Dendritic cell treated with granulocyte-macrophage colony-stimulating factor and Interleukin-4, amounts not matched to agents 40 ng/mL and 50 ng/mL, for 4 days (primary cell): ENCODE measurements around the gene COPB2.
"Not testable (repeated sequence)": the region's sequence is repeated elsewhere in the genome, so short reads cannot be mapped to it uniquely, and the experiment has no call there.

Experiments used
- H3K27ac Mint-ChIP-seq: one replicate; pipeline ENCODE4 v1.8.0; 2022; ENCODE audit warnings: mild to moderate bottlenecking, mixed read lengths
- H3K27me3 Mint-ChIP-seq: one replicate; pipeline ENCODE4 v1.8.0; 2022; ENCODE audit warnings: mild to moderate bottlenecking, mixed read lengths
- H3K36me3 Mint-ChIP-seq: one replicate; pipeline ENCODE4 v1.8.0; 2022; ENCODE audit warnings: low read depth, mixed read lengths
- H3K4me1 Mint-ChIP-seq: one replicate; pipeline ENCODE4 v1.8.0; 2022; ENCODE audit warnings: low read depth, mixed read lengths
- H3K4me3 Mint-ChIP-seq: one replicate; pipeline ENCODE4 v1.8.0; 2022; ENCODE audit warnings: mild to moderate bottlenecking, moderate library complexity, mixed read lengths
- H3K9me3 Mint-ChIP-seq: one replicate; pipeline ENCODE4 v1.8.0; 2022; ENCODE audit warnings: mixed read lengths
- intact Hi-C: fragments of 100-400 bp; cut with micrococcal nuclease; formaldehyde crosslinking; loops from one replicate; pipeline ENCODE4 v1.15.0; 2022

COPB2 gene

DNA sequence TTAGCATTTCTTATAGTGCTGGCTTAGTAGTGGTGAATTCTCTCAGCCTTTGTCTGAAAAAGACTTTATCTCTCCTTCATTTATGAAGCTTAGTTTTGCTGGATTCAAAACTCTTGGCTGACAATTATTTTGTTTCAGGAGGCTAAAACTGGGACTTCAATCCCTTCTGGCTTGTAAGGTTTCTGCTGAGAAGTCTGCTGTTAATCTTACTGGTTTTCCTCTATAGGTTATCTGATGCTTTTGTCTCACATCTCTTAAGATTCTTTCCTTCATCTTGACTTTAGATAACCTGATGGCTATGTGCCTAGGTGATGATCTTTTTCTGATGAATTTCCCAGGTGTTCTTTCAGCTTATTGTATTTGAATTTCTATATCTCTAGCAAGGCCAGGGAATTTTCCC lies 23.4 kb upstream of the COPB2 start:
- H3K27ac Mint-ChIP-seq, intact Hi-C loops, H3K4me3 Mint-ChIP-seq, H3K36me3 Mint-ChIP-seq, H3K27me3 Mint-ChIP-seq, H3K4me1 Mint-ChIP-seq: not testable (repeated sequence)
- H3K9me3 Mint-ChIP-seq, result peaks cover 89% of the 10 kb centered on the region

DNA sequence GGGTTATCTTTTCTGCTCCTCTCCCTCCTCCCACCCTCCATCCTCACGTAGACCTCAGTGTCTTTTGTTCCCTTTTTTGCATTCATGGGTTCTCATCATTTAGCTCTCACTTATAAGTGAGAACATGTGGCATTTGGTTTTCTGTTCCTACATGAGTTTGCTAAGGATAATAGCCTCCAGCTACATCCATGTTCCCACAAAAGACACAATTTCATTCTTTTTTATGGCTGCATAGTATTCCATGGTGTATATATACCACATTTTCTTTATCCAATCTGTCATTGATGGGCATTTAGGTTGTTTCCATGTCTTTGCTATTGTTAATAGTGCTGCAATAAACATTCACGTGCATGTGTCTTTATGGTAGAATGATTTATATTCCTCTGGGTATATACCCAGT lies 11.7 kb upstream of the COPB2 start:
- H3K4me1 Mint-ChIP-seq, H3K27me3 Mint-ChIP-seq, intact Hi-C loops, H3K27ac Mint-ChIP-seq, H3K4me3 Mint-ChIP-seq: not testable (repeated sequence)
- peaks cover 45% of the 10 kb centered on the region for H3K9me3 Mint-ChIP-seq
- H3K36me3 Mint-ChIP-seq, result peaks cover 23% of the 10 kb centered on the region

DNA sequence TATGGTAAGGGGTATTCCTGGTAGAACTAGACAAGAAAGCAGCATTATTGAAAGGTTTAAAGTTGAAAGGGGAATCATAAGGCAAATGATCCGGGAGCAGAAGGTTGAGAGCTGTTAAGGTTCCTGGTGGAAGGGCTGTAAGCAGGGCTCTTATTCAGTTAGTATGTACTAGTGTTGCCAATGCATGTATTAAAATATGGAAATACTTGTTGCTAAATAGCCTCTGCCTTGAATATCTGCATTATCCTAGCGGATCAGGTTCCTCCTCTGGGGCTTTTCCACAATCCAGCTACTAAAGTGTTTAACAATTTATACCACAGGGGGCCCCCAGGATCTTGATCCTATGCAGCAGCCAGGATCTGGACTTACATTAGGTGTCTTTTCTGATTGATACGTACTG lies 7.3 kb upstream of the COPB2 start:
- peaks cover 6% of the 10 kb centered on the region for H3K36me3 Mint-ChIP-seq
- no peak overlapping the region for H3K4me3 Mint-ChIP-seq
- H3K9me3 Mint-ChIP-seq, result peaks cover under 1% of the 10 kb centered on the region
- H3K27me3 Mint-ChIP-seq, result no peaks in the 10 kb centered on the region
- H3K4me1 Mint-ChIP-seq, result peaks cover 5% of the 10 kb centered on the region
- intact Hi-C loops, result no loop called here
- no peak overlapping the region for H3K27ac Mint-ChIP-seq

DNA sequence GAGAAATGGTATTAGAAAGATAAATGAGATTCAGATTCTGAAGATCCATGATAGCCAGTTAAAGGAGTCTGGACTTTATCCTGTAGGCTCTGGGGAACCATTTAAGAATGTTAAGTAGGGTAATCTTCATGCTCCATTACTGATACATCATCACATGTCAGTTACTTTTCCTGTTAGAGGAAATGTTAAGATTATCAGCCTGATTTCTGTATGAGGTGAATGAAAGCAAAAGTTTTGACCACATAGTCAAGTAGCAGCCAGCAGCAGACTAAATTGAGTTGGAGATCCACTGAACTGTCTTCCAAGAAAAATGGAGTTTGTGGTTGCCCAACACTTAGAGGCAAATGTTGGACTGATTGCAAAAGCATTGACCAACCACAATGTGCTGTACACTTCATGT lies 4.7 kb upstream of the COPB2 start:
- no peak overlapping the region for H3K4me3 Mint-ChIP-seq
- intact Hi-C loops, result no loop called here
- H3K4me1 Mint-ChIP-seq, result peaks cover 16% of the 10 kb centered on the region
- H3K9me3 Mint-ChIP-seq, result no peaks in the 10 kb centered on the region
- H3K27ac Mint-ChIP-seq, result no peak overlapping the region
- H3K36me3 Mint-ChIP-seq, result peaks cover 12% of the 10 kb centered on the region
- H3K27me3 Mint-ChIP-seq, result no peaks in the 10 kb centered on the region

DNA sequence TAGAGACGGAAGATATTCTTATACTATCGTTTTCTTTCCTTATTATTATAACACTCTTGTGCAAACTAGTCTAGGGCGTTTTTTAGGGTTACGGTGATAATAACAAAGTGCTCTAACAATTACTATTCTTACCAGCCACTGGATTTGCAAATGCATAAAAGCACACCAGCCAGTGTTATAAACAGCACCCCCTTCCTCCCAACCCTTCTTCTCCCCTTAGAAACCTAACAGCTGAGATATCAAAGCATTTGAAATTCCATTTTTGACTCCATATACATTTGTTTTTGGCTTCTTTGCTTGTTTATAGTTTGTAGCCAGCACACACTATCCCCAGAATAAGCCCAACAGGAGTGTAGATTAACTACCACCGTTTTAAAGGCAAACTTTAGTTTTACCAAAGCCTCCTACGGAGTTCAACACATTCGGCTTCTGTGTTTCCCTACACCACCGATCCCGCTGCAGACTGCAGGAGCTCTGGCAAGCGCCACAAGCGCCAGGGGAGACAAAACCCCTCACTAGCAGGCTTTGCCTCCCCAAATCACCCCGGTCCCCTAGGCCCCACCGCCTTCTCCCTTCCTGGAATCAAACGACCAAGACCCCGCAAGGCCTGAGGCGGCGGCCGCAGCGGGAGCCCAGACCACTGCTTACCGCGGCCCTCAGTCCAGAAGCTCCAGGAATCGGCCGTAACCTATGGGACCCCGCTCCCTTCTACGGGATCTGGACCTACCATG lies 461 bp downstream of the COPB2 start:
- Mint-ChIP-seq H3K9me3 (no peaks in the 10 kb centered on the region), H3K27me3 (no peaks in the 10 kb centered on the region), H3K4me3 (peak overlapping the region; percentile 80), H3K4me1 (peaks cover 29% of the 10 kb centered on the region), H3K27ac (peak overlapping the region; percentile 95), H3K36me3 (peaks cover 28% of the 10 kb centered on the region)
- intact Hi-C loops, result loop anchor here (1.0 to 5.0 kb wide), 3 partner anchors 46 to 1553 kb away; partner anchors contain the start of gene SLC25A36

DNA sequence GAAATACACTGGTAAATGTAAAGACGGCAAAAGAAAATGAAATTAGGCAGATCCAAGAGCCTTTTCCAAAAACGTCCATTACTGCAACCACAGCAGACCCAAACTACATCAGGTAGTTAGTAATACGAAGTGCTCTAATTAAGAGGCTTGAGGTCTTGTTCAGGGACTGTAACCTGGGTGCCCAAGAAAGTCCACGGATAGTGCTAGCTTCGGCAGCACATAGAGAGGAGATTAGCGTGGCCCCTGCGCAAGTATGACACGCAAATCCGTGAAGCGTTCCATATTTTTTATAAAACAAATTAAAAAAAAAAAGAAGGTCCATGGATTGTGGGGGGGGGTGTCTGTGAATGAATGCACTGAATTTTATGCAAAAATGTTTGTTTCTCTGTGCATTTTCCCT lies 1.4 kb downstream of the COPB2 start:
- Mint-ChIP-seq H3K4me1 (peaks cover 23% of the 10 kb centered on the region), H3K9me3 (no peaks in the 10 kb centered on the region), H3K36me3 (peaks cover 28% of the 10 kb centered on the region), H3K27me3 (no peaks in the 10 kb centered on the region), H3K27ac (no peak overlapping the region), H3K4me3 (peak overlapping the region; percentile 26)
- intact Hi-C loops, result loop anchor here (5.0 kb wide), 2 partner anchors 451 to 1554 kb away; partner anchors contain the start of gene SLC25A36

DNA sequence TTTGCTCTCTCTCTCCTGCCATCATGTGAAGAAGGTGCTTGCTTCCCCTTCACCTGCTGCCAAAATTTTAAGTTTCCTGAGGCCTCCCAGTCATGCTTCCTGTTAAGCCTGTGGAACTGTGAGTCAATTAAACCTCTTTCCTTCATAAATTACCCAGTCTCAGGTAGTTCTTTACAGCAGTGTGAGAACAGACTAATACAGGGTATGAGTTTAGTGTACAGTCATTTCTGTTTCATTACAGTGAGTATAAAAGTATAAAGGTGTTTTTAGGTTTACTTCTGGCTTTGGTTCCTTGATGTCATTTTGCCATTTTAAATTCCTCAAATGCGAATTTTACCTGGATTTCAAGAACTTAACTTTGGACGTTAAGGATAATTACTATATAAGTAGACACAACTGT lies 7.2 kb downstream of the COPB2 start:
- Mint-ChIP-seq H3K4me1 (peaks cover 17% of the 10 kb centered on the region), H3K36me3 (peaks cover 62% of the 10 kb centered on the region)
- H3K9me3 Mint-ChIP-seq, H3K27ac Mint-ChIP-seq, H3K4me3 Mint-ChIP-seq, H3K27me3 Mint-ChIP-seq, intact Hi-C loops: not testable (repeated sequence)

DNA sequence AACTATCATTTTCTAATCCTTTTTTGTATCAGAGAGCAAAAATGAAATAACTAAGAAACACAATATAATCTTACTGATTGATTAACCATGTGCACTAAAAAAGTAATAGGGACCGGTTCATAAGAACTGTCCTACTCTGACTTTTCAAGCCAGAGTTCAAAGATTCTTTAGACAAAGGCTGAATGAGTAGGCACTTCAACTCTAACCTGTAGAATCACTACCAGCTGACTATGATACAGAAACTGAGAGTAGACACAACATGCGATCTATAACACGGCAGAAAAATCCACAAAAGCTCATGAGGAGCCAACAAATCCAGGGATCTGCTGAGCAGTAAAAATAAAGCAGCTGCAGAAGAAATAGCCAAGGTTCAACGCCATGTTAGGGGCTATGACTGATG lies 8.9 kb downstream of the COPB2 start:
- no peak overlapping the region for H3K27ac Mint-ChIP-seq
- H3K4me3 Mint-ChIP-seq, result no peak overlapping the region
- H3K36me3 Mint-ChIP-seq, result peaks cover 60% of the 10 kb centered on the region
- intact Hi-C loops, result no loop called here
- no peaks in the 10 kb centered on the region for H3K27me3 Mint-ChIP-seq
- H3K4me1 Mint-ChIP-seq, result peaks cover 5% of the 10 kb centered on the region
- no peaks in the 10 kb centered on the region for H3K9me3 Mint-ChIP-seq

DNA sequence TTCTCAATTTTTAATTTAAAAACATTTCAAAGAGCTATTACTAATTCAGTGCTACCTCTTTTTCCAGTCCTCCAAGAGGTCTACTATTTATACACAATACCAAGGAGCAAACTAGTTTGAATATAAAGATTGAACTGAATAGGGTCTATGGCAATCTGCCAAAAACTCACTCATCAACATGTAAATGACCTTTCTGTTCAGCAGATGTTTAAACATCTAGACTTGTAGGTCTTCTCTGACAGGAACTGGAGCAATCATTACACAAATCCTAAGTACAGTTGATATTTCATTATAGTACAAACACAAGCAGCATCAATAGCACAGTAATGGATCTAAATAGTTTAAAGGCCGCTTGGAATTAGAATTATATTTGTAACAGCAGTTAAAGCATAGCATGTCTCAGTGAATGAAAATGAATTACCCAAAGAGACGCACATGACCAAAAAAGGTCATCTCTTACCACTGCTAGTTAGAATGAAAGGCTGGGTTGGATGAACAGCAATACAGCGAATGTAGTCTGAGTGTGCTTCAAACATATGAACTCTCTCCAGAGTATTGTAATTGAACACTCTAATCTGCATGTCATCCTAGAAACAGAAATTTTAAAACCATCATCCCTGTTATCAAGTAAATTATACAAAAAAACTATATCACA lies 10.7 kb downstream of the COPB2 start:
- no peaks in the 10 kb centered on the region for H3K9me3 Mint-ChIP-seq
- H3K36me3 Mint-ChIP-seq, result peaks cover 78% of the 10 kb centered on the region
- intact Hi-C loops, result no loop called here
- H3K27ac Mint-ChIP-seq, result no peak overlapping the region
- H3K4me1 Mint-ChIP-seq, result peaks cover 5% of the 10 kb centered on the region
- no peaks in the 10 kb centered on the region for H3K27me3 Mint-ChIP-seq
- H3K4me3 Mint-ChIP-seq, result no peak overlapping the region

DNA sequence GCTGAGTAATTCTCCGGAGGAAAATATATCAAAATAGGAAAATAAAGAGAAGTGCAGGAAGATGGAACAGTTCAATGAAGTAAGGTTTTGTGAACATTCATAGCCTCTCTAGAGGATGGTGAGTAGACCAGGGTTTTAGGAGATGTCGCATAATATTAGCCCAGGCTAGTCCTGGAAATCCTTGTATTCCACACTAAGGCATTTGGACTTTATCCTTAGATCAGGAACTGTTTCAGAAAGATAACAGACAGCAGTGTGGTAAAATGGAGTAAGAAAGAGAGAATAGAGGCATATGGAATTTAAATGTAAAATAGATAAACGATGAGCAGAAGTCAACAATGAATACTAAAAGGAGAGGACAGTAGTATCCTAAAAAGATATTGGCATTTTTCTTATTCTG lies 12.1 kb downstream of the COPB2 start:
- no peak overlapping the region for H3K27ac Mint-ChIP-seq
- H3K27me3 Mint-ChIP-seq, result no peaks in the 10 kb centered on the region
- intact Hi-C loops, result no loop called here
- peaks cover 5% of the 10 kb centered on the region for H3K4me1 Mint-ChIP-seq
- H3K9me3 Mint-ChIP-seq, result no peaks in the 10 kb centered on the region
- peaks cover 86% of the 10 kb centered on the region for H3K36me3 Mint-ChIP-seq
- no peak overlapping the region for H3K4me3 Mint-ChIP-seq

DNA sequence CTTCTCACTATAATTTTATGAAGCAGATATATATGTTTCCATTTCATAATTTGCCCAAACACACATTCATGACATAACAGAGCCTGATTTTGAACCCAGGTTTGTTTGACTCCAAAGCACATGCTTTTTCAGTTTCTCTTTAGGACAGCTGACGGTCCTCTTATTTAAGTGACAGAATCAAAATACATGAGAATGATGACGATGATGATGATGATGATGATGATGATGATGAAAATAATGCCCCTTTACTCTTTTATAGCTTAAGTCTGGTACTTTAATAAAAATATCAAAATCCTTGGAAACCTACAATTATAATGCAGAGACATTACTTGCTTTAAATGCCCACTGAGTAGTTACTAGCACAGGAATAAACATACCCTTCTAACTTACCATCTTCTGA lies 15.3 kb downstream of the COPB2 start:
- Mint-ChIP-seq H3K9me3 (no peaks in the 10 kb centered on the region), H3K27me3 (no peaks in the 10 kb centered on the region), H3K36me3 (peaks cover 86% of the 10 kb centered on the region), H3K4me1 (no peaks in the 10 kb centered on the region), H3K27ac (no peak overlapping the region), H3K4me3 (no peak overlapping the region)
- intact Hi-C loops, result no loop called here

DNA sequence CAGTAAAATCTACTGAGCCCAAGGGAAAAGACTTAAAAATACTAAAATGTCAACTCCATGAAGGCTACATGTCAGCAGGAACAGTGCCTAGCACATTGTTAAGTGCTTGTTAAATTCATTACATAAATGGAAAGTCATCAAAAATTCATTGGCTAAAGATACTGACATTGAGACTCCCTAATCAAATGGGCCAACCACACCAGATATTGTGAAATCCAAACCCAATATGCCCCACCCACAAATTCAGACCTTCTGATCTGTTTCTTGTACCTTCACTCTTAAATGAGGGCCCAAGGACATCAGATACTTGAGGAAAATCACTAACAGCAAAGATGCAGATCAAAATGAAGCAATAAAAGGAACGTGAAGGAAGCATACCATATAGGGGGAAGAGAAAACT lies 24.9 kb downstream of the COPB2 start:
- Mint-ChIP-seq H3K27ac (no peak overlapping the region), H3K4me1 (no peaks in the 10 kb centered on the region), H3K9me3 (no peaks in the 10 kb centered on the region), H3K27me3 (no peaks in the 10 kb centered on the region), H3K36me3 (peaks cover 97% of the 10 kb centered on the region), H3K4me3 (no peak overlapping the region)
- intact Hi-C loops, result no loop called here

DNA sequence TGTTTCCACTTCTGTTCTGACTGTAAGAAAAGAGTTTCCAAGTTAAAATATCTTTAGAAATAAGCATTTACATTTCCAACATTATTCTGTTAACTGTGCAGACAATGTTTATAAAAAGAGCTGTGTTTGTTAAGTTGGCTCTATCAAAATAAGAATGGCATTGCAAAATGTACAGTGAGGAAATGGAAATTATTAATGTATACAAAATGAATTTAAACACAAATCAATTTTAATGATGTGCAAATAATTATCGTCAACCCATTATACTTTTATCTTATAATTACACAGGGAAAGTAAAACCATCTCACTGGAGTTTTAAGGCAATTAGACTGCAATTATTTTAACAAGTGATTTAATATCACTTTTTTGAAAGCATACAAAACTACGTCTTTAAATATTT lies 28.2 kb downstream of the COPB2 start:
- no peak overlapping the region for H3K27ac Mint-ChIP-seq
- H3K9me3 Mint-ChIP-seq, result no peaks in the 10 kb centered on the region
- peaks cover 97% of the 10 kb centered on the region for H3K36me3 Mint-ChIP-seq
- no peak overlapping the region for H3K4me3 Mint-ChIP-seq
- intact Hi-C loops, result no loop called here
- no peaks in the 10 kb centered on the region for H3K4me1 Mint-ChIP-seq
- no peaks in the 10 kb centered on the region for H3K27me3 Mint-ChIP-seq

DNA sequence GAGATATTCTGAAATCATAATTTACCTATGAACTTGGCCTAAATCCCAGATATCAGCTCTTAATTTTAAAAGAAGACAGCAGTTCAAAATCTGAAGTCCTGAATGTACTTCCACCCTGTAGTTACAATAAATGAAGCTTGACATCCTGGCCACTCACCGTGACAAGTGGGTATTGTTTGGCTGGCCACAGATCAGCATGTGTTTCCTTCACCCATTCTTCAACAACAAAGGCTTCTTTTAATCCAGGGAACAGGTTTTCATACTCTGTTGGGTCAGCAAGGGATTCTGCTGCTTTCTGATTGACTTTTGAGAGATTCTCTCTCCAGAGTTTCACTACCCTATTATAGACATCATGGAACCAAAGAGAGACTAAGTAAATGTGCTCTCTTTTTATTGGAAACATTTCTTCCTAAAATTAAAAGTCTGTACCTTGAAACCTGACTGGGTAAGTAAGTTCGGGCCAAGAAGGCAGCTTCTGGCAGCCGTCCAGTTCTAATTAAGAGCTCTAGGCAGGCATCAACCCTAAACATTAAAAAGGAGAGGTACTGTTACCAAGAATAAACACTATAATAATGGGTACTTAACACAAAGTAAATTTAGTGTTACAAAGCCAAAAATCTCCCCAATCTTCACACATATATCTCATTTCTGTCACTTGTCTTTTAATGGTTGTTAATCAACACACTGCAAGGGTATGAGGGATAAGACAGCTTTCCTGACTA lies 30.4 kb downstream of the COPB2 start:
- Mint-ChIP-seq H3K27ac (no peak overlapping the region), H3K9me3 (no peaks in the 10 kb centered on the region), H3K4me1 (no peaks in the 10 kb centered on the region), H3K4me3 (no peak overlapping the region), H3K36me3 (peaks cover 96% of the 10 kb centered on the region), H3K27me3 (no peaks in the 10 kb centered on the region)
- intact Hi-C loops, result no loop called here
